Cardiac muscle cell (in vitro differentiated cells and primary cell): Measurements from ENCODE around the gene PUM2. TPM values are rescaled to one million over a fixed set of nuclear protein-coding genes. Genes with fewer than 3 reads are reported as not detected.

Experiments used
- DNase-seq, 2 donors: peaks; one replicate each; pipeline versions ENCODE4 v3.0.0 to v3.0.0-alpha.2; 2010 to 2017; ENCODE audit warnings: low read depth in 1 of 2, low spot score in 1 of 2
- H3K27ac ChIP-seq: fragments of 200-600 bp; sonication (generic); 2 replicates; pipeline ENCODE4 v1.5.1; 2016
- H3K27me3 ChIP-seq: fragments of 200-600 bp; sonication (generic); 2 replicates; pipeline ENCODE4 v1.6.0; 2016; ENCODE audit warnings: control low read depth
- H3K36me3 ChIP-seq: fragments of 200-600 bp; sonication (generic); 2 replicates; pipeline ENCODE4 v1.5.1; 2016; ENCODE audit warnings: control low read depth
- H3K4me1 ChIP-seq: fragments of 200-600 bp; sonication (generic); 2 replicates; pipeline ENCODE4 v1.8.1; 2017; ENCODE audit warnings: low read depth, mild to moderate bottlenecking, mixed run types
- H3K4me3 ChIP-seq: fragments of 200-600 bp; sonication (generic); 2 replicates; pipeline ENCODE4 v1.5.1; 2016; ENCODE audit warnings: mild to moderate bottlenecking
- H3K9me3 ChIP-seq: fragments of 200-600 bp; sonication (generic); 2 replicates; pipeline ENCODE4 v1.5.1; 2017; ENCODE audit warnings: low read depth, mild to moderate bottlenecking, control low read depth
- CTCF ChIP-seq: IDR thresholded peaks from 2 replicates; pipeline ENCODE4 v1.5.1; 2012; ENCODE audit warnings: low read depth, mild to moderate bottlenecking, low read length
- polyA plus RNA-seq: library from polyadenylated mRNA; unstranded; fragments of >200 nt; fragmentation: Nextera tagmentation; extraction: Ambion mirVana; gene quantifications from 2 replicates; pipeline ENCODE4 v1.2.1, GENCODE V29; 2016
- total RNA-seq: library from RNA; depleted of rRNA; stranded (reverse); fragments of >200 nt; gene quantifications from 2 replicates; pipeline ENCODE4 v1.2.3, GENCODE V29; 2016

PUM2 gene
- total RNA-seq (27.3 and 35.8 TPM in 2 replicates), polyA plus RNA-seq (18.4 and 20.1 TPM in 2 replicates)

- peak within 1 kb of the TSS; percentile 57 for H3K4me3 ChIP-seq
- H3K27ac ChIP-seq = peak within 1 kb of the TSS; percentile 99
- DNase-seq = peak; percentile 96 to 98
- peaks cover 46% of the 10 kb centered on the region for H3K4me1 ChIP-seq
- H3K27me3 ChIP-seq = no peaks in the 10 kb centered on the region
- H3K36me3 ChIP-seq = no peaks in the 10 kb centered on the region
- TF ChIP-seq CTCF = no peak
- no peaks in the 10 kb centered on the region for H3K9me3 ChIP-seq
These were observed at the start of gene PUM2 for GRCh38 chr2:20350753-20351554. Gene PUM2 (minus strand): TSS chr2:20350844. CDS start chr2:20327360, 23,484 bp downstream.

- Histone ChIP-seq H3K4me1 (no peaks in the 10 kb centered on the region), H3K36me3 (no peaks in the 10 kb centered on the region), H3K27ac (no peak overlapping the region), H3K9me3 (no peaks in the 10 kb centered on the region), H3K27me3 (no peaks in the 10 kb centered on the region), H3K4me3 (no peak overlapping the region)
- TF ChIP-seq CTCF = no peak
- no peak for DNase-seq
These were observed 49.7 kb upstream of the PUM2 start for GRCh38 chr2:20400306-20400705.

- no peaks in the 10 kb centered on the region for H3K27me3 ChIP-seq
- no peak overlapping the region for H3K4me3 ChIP-seq
- H3K27ac ChIP-seq = no peak overlapping the region
- no peaks in the 10 kb centered on the region for H3K9me3 ChIP-seq
- no peak for TF ChIP-seq CTCF
- H3K4me1 ChIP-seq = no peaks in the 10 kb centered on the region
- no peak for DNase-seq
- no peaks in the 10 kb centered on the region for H3K36me3 ChIP-seq
These were observed 48.4 kb upstream of the PUM2 start for GRCh38 chr2:20398956-20399567.

- no peak for TF ChIP-seq CTCF
- H3K36me3 ChIP-seq = no peaks in the 10 kb centered on the region
- H3K4me3 ChIP-seq = no peak overlapping the region
- H3K27ac ChIP-seq = no peak overlapping the region
- DNase-seq = no peak
- H3K4me1 ChIP-seq = no peaks in the 10 kb centered on the region
- H3K9me3 ChIP-seq = no peaks in the 10 kb centered on the region
- H3K27me3 ChIP-seq = no peaks in the 10 kb centered on the region
These were observed 47.3 kb upstream of the PUM2 start for GRCh38 chr2:20397811-20398447.

- no peak for DNase-seq
- Histone ChIP-seq H3K27ac (no peak overlapping the region), H3K9me3 (no peaks in the 10 kb centered on the region), H3K4me3 (no peak overlapping the region), H3K4me1 (no peaks in the 10 kb centered on the region), H3K36me3 (no peaks in the 10 kb centered on the region), H3K27me3 (no peaks in the 10 kb centered on the region)
- no peak for TF ChIP-seq CTCF
These were observed 45.8 kb upstream of the PUM2 start for GRCh38 chr2:20396356-20397000.
